Activated T-cell treated with anti-CD3 and anti-CD28 coated beads, Interleukin-2, amount 50 U/mL, for 24 hours (primary cell): Measurements from ENCODE around the gene STARD9.

ENCODE experiments used
- DNase-seq: peaks from one replicate; pipeline ENCODE4 v3.0.0-alpha.2; 2020
- H3K27ac Mint-ChIP-seq: 2 replicates; pipeline ENCODE4 v1.8.0; 2020; ENCODE audit warnings: mild to moderate bottlenecking, mixed read lengths
- H3K27me3 Mint-ChIP-seq: 2 replicates; pipeline ENCODE4 v1.8.0; 2020; ENCODE audit warnings: mixed read lengths
- H3K36me3 Mint-ChIP-seq: 2 replicates; pipeline ENCODE4 v1.8.0; 2020; ENCODE audit warnings: low read depth, mixed read lengths
- H3K4me1 Mint-ChIP-seq: 2 replicates; pipeline ENCODE4 v1.8.0; 2020; ENCODE audit warnings: low read depth, mixed read lengths
- H3K4me3 Mint-ChIP-seq: 2 replicates; pipeline ENCODE4 v1.8.0; 2020; ENCODE audit warnings: mild to moderate bottlenecking, moderate library complexity, mixed read lengths
- H3K9me3 Mint-ChIP-seq: 2 replicates; pipeline ENCODE4 v1.8.0; 2020; ENCODE audit warnings: mixed read lengths

Gene STARD9

DNA sequence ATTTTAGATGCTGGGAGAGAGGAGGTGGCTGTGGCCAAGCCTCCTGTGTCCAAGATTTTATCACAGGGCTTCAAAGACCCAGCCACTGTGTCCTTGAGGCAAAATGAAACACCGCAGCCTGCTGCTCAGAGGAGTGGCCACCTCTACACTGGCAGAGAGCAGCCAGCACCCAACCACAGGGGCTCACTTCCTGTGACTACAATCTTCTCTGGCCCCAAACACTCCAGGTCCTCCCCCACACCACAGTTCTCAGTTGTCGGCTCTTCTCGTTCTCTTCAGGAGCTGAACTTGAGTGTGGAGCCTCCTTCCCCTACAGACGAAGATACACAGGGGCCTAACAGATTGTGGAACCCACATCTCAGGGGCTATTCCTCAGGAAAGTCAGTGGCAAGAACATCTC lies 115.9 kb downstream of the STARD9 start:
- no peak for DNase-seq

DNA sequence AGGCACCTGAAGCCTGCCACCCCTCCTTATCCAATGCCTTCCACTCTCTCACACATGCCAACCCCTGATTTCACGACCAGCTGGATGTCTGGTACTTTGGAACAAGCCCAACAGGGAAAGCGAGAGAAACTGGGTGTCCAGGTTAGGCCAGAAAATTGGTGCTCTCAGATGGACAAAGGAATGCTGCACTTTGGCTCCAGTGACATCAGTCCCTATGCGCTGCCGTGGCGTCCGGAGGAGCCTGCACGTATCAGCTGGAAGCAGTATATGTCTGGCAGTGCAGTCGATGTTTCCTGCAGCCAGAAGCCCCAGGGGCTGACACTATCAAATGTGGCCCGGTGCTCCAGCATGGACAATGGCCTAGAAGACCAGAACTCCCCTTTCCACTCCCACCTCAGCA lies 116.4 kb downstream of the STARD9 start:
- no peak for DNase-seq
- Mint-ChIP-seq H3K9me3 (no peaks in the 10 kb centered on the region), H3K36me3 (peaks cover 7% of the 10 kb centered on the region), H3K27ac (peak overlapping the region; percentile 20), H3K4me3 (no peak overlapping the region), H3K27me3 (no peaks in the 10 kb centered on the region), H3K4me1 (peaks cover 6% of the 10 kb centered on the region)

More for the DNA sequence above, 115.9 kb downstream of the STARD9 start:
- Mint-ChIP-seq H3K36me3 (peaks cover 7% of the 10 kb centered on the region), H3K27me3 (no peaks in the 10 kb centered on the region), H3K4me1 (peaks cover 6% of the 10 kb centered on the region), H3K9me3 (no peaks in the 10 kb centered on the region), H3K4me3 (no peak overlapping the region), H3K27ac (peak overlapping the region; percentile 20)

DNA sequence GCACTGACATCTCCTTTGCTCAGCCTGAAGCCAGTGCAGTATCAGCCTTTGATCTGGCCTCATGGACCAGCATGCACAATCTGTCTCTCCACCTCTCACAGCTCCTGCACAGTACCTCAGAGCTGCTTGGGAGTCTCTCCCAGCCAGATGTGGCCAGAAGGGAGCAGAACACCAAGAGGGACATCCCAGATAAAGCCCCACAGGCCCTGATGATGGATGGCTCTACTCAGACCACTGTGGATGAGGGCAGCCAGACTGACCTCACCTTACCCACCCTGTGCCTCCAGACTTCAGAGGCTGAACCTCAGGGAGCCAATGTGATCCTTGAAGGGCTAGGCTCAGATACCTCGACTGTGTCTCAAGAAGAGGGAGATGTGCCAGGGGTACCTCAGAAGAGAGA lies 117.1 kb downstream of the STARD9 start:
- Mint-ChIP-seq H3K36me3 (peaks cover 3% of the 10 kb centered on the region), H3K27me3 (no peaks in the 10 kb centered on the region), H3K4me1 (peaks cover 6% of the 10 kb centered on the region), H3K4me3 (no peak overlapping the region), H3K27ac (no peak overlapping the region), H3K9me3 (no peaks in the 10 kb centered on the region)
- no peak for DNase-seq

DNA sequence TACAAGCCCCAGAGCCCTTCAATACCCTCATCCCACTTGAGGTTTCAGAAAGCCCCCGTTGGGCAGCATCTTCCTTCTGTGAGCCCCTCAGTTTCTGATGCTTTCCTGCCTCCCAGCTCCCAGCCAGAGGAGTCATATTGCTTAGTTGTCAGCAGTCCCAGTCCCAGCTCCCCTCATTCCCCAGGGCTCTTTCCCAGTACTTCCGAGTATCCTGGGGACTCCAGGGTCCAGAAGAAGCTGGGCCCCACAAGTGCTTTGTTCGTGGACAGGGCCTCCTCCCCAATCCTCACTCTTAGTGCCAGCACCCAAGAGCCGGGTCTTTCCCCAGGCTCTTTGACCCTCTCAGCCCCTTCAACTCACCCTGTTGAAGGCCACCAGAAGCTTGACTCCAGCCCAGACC lies 117.6 kb downstream of the STARD9 start:
- no peaks in the 10 kb centered on the region for H3K27me3 Mint-ChIP-seq
- H3K4me1 Mint-ChIP-seq: peaks cover 6% of the 10 kb centered on the region
- no peak overlapping the region for H3K27ac Mint-ChIP-seq
- DNase-seq: no peak
- no peak overlapping the region for H3K4me3 Mint-ChIP-seq
- H3K9me3 Mint-ChIP-seq: no peaks in the 10 kb centered on the region
- H3K36me3 Mint-ChIP-seq: peaks cover 6% of the 10 kb centered on the region

DNA sequence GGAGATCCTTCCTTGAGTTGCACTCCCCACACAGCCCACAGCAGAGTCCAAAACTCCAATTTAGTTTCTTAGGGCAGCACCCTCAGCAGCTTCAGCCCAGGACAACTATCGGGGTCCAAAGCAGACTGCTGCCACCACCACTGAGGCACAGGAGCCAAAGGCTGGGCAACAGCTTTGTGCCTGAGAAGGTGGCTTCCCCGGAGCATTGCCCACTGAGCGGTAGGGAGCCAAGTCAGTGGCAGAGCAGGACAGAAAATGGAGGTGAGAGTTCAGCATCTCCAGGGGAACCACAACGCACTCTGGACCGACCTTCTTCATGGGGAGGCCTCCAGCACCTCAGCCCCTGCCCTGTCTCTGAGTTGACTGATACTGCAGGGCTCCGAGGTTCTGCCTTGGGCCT lies 118.1 kb downstream of the STARD9 start:
- DNase-seq: no peak
- no peaks in the 10 kb centered on the region for H3K9me3 Mint-ChIP-seq
- H3K4me3 Mint-ChIP-seq: no peak overlapping the region
- H3K27ac Mint-ChIP-seq: no peak overlapping the region
- H3K4me1 Mint-ChIP-seq: peaks cover 6% of the 10 kb centered on the region
- no peaks in the 10 kb centered on the region for H3K27me3 Mint-ChIP-seq
- H3K36me3 Mint-ChIP-seq: peaks cover 6% of the 10 kb centered on the region

DNA sequence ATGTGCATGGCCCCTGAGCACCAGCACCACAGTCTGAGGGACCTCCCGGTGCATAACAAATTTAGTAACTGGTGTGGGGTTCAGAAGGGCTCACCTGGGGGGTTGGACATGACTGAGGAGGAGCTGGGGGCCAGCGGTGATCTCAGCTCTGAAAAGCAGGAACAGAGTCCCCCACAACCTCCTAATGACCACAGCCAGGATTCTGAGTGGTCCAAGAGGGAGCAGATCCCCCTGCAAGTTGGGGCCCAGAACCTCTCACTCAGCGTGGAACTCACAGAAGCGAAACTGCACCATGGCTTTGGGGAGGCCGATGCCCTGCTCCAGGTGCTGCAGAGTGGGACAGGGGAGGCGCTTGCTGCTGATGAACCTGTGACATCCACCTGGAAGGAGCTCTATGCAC lies 118.5 kb downstream of the STARD9 start:
- H3K36me3 Mint-ChIP-seq: peaks cover 6% of the 10 kb centered on the region
- no peaks in the 10 kb centered on the region for H3K27me3 Mint-ChIP-seq
- no peak for DNase-seq
- H3K27ac Mint-ChIP-seq: no peak overlapping the region
- peaks cover 6% of the 10 kb centered on the region for H3K4me1 Mint-ChIP-seq
- no peak overlapping the region for H3K4me3 Mint-ChIP-seq
- no peaks in the 10 kb centered on the region for H3K9me3 Mint-ChIP-seq

DNA sequence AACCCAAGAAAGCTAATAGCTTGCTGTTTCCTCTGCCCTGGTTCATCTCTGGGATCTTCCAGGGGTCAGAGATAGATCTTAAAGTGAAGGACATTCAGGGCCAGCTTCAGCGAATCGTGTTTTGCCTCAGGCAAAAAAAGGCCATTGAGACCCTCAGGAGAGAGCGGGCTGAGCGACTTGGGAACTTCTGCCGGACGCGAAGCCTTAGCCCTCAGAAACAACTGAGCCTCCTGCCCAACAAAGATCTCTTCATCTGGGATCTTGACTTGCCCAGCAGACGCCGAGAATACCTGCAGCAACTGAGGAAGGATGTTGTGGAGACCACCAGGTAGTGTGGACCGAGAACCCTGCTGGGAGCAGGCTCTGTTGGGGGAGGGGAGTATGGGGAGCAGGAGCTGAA lies 119.0 kb downstream of the STARD9 start:
- Mint-ChIP-seq H3K4me1 (peaks cover 6% of the 10 kb centered on the region), H3K27me3 (no peaks in the 10 kb centered on the region), H3K4me3 (no peak overlapping the region), H3K27ac (no peak overlapping the region), H3K36me3 (peaks cover 6% of the 10 kb centered on the region), H3K9me3 (no peaks in the 10 kb centered on the region)
- DNase-seq: no peak

DNA sequence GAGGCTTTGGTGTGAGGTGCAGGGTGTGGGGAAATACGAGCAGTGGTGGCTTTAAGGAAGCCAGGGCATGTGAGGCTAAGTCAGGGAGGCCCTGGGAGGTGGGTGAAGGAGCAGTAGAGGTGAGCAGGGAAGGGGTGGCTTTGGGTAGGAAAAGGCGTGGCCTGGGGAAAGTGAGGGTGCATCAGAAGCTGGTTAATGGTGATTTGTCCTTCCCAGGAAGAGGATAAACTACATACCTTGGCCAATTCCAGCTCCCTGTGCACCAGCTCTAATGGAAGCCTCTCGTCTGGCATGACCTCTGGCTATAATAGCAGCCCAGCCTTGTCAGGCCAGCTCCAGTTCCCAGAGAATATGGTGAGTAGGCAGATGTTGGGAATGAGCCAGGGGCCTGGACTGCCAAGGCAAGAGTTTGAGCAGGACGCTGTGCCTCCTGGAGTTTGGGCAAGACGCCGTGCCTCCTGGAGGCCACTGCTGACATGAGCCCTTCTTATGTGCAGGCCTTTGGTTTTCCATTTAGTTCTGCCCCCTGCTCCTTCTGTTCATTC lies 120.2 kb downstream of the STARD9 start:
- Mint-ChIP-seq H3K27me3 (no peaks in the 10 kb centered on the region), H3K36me3 (peaks cover 11% of the 10 kb centered on the region), H3K4me3 (no peak overlapping the region), H3K9me3 (no peaks in the 10 kb centered on the region), H3K4me1 (peaks cover 6% of the 10 kb centered on the region), H3K27ac (no peak overlapping the region)
- no peak for DNase-seq

DNA sequence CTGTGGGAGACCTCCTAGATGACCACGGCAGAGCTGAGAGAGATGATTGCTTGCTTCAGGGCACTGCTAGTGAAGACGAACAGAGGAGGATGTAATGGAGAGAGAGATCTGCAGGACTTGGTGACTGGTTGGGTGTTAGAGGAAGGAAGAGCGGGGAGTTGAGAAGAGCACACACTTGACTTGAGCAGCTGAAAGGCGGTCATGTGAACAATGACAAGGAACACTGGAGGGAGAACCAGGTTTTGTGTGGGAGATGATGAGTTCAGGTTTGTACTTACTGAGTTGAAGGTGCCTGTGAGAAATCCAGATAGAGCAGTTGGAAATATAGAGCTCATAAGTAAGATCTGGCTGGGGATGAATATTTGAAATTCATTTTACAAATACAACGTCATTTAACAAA lies 121.2 kb downstream of the STARD9 start:
- Mint-ChIP-seq H3K4me1 (peaks cover under 1% of the 10 kb centered on the region), H3K9me3 (no peaks in the 10 kb centered on the region), H3K27me3 (no peaks in the 10 kb centered on the region), H3K27ac (peak overlapping the region; percentile 1), H3K36me3 (peaks cover 11% of the 10 kb centered on the region), H3K4me3 (no peak overlapping the region)
- no peak for DNase-seq

DNA sequence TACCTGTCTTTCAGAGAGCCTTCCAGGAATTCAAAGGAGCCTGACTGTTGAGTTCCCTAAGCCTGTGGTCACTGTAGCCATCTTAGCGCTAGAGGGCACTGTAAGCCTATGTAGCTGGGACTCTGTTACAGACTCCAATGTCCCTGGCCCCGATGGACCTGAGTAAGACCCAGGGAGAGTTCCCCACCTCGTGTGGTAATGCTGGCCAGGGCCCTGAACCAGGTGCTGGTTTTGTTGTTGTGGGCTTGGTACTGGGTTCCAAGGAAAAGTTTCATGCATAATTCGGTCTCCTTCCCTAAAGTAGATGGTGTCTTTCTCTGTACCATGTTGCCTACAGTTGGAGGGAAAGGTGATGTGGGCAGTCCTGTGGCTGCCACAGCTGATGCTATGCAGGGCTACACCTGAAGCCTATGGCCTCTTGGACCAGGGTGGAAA lies 129.1 kb downstream of the STARD9 start:
- H3K27me3 Mint-ChIP-seq: no peaks in the 10 kb centered on the region
- H3K4me1 Mint-ChIP-seq: peaks cover 7% of the 10 kb centered on the region
- H3K9me3 Mint-ChIP-seq: no peaks in the 10 kb centered on the region
- peaks cover 6% of the 10 kb centered on the region for H3K36me3 Mint-ChIP-seq
- peak; percentile 60 for DNase-seq
- no peak overlapping the region for H3K4me3 Mint-ChIP-seq
- H3K27ac Mint-ChIP-seq: no peak overlapping the region

DNA sequence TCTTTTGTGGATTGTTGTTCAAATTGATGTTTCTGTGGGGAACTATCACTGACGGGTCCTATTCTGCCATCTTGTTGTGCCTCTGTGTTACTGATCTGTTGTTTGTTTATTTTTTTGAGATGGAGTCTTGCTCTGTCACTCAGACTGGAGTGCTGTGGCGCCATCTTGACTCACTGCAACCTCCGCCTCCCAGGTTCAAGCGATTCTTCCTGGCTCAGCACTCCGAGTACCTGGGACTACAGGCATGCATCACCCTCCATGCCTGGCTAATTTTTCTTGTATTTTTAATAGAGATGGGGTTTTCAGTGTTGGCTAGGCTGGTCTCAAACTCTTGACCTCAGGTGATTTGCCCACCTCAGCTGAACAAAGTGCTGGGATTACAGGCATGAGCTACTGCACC lies 129.9 kb downstream of the STARD9 start:
- H3K4me3 Mint-ChIP-seq: no peak overlapping the region
- no peaks in the 10 kb centered on the region for H3K9me3 Mint-ChIP-seq
- peaks cover 2% of the 10 kb centered on the region for H3K36me3 Mint-ChIP-seq
- peaks cover 7% of the 10 kb centered on the region for H3K4me1 Mint-ChIP-seq
- no peaks in the 10 kb centered on the region for H3K27me3 Mint-ChIP-seq
- no peak for DNase-seq
- no peak overlapping the region for H3K27ac Mint-ChIP-seq

DNA sequence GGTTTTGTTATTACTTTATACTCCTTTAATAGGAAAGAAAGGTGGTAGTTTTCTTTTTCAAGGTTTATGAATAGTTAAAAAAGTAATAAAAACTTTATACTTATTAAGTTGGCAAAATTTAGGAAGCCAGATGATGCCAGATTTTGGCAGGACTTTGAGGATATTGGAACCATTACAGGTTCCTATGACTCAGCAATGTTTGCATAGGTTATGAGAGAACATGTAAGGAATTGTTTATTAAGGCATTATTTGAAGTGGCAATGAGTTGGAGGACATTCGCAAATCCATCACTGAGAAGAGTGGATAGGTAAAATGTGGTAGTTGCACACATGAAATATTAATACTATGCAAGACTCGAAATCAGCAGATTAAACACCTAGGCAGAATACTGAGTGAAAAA lies 131.7 kb downstream of the STARD9 start:
- Mint-ChIP-seq H3K36me3 (peaks cover 2% of the 10 kb centered on the region), H3K27me3 (no peaks in the 10 kb centered on the region), H3K9me3 (no peaks in the 10 kb centered on the region), H3K4me3 (no peak overlapping the region), H3K27ac (no peak overlapping the region), H3K4me1 (peaks cover 7% of the 10 kb centered on the region)
- no peak for DNase-seq

DNA sequence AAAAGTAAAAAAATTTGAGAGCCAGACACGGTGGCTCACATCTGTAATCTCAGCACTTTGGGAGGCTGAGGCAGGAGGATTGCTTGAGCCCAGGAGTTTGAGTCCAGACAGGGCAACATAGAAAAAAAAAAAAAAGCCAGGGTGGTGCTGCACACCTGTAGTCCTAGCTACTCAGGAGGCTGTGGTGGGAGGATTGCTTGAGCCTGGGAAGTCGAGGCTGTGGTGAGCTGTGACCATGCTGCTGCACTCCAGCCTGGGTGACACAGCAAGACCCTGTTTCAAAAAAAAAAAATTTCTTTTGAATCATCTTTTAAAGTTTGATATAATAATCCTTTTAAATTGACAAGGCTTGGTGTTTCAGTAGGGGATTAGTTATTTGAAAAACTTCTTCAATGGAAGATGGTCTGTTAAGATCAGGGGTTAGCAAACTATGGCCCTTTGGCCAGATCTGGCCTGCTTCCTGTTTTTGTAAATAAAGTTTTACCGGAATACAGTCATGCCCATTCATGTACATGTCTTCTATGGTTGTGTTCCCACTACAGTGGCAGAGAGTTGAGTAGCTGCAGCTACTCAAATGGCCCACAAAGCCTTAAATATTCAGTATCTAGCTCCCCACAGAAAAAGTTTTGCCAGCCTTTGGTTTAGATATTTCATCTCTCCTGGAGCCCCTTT lies 132.6 kb downstream of the STARD9 start:
- DNase-seq: no peak
- no peaks in the 10 kb centered on the region for H3K9me3 Mint-ChIP-seq
- H3K36me3 Mint-ChIP-seq: peaks cover 2% of the 10 kb centered on the region
- peaks cover 7% of the 10 kb centered on the region for H3K4me1 Mint-ChIP-seq
- H3K27ac Mint-ChIP-seq: peak overlapping the region; percentile 35
- H3K27me3 Mint-ChIP-seq: no peaks in the 10 kb centered on the region
- no peak overlapping the region for H3K4me3 Mint-ChIP-seq

DNA sequence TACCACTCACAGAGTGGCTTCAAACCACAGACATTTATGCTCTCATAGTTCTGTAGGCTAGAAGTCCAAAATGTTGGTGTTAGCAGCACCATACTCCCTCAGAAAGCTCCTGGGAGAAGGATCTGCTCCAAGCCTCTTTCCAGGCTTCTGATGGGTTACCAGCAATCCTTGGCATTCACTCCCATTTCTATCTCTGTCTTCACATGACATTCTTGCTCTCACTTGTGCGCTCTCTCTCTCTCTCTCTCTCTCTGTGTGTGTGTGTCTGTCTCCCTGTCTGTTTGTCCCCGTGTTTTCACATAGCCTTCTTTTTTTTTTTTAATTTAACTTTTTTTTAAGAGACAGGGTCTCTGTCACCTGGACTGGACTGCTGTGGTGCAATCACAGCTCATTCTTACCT lies 135.3 kb downstream of the STARD9 start:
- H3K4me3 Mint-ChIP-seq: no peak overlapping the region
- no peak for DNase-seq
- H3K4me1 Mint-ChIP-seq: peaks cover 7% of the 10 kb centered on the region
- no peaks in the 10 kb centered on the region for H3K27me3 Mint-ChIP-seq
- H3K9me3 Mint-ChIP-seq: no peaks in the 10 kb centered on the region
- H3K36me3 Mint-ChIP-seq: peaks cover 2% of the 10 kb centered on the region
- H3K27ac Mint-ChIP-seq: no peak overlapping the region

DNA sequence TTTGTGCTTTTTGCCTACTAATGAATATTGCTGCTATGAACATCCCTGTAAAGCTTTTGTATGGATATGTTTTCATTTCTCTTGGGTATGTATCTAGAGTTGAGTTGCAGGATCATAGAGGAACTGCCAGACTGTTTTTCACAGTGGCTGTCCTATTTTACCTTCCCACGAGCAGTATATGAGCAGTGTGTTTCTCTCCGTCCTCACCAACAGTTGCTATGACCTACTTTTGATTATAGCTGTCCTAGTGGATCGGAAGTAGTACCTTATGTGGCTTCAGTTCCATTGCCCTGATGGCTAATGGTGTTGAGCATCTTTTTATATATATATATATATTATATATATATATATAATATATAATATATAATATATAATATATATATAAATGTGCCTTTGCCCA lies 136.3 kb downstream of the STARD9 start:
- no peak for DNase-seq
- no peaks in the 10 kb centered on the region for H3K27me3 Mint-ChIP-seq
- H3K4me3 Mint-ChIP-seq: no peak overlapping the region
- H3K27ac Mint-ChIP-seq: no peak overlapping the region
- H3K4me1 Mint-ChIP-seq: peaks cover 7% of the 10 kb centered on the region
- H3K36me3 Mint-ChIP-seq: peaks cover 2% of the 10 kb centered on the region
- H3K9me3 Mint-ChIP-seq: no peaks in the 10 kb centered on the region

DNA sequence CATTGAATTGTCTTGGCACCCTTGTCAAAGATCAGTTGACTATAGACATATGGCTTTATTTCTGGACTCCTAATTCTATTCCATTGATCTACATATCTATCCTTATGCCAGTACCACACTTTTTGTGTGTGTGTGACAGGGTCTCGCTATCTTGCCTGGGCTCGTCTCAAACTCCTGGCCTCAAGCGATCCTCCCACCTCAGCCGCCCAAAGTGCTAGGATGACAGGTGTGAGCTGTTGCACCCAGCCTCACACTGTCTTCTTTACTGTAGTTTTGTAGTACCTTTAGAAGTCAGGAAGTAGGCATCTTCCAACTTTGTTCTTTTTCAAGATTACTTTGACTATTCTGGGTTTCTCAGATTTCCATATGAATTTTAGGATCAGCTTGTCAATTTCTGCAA lies 137.2 kb downstream of the STARD9 start:
- H3K27me3 Mint-ChIP-seq: no peaks in the 10 kb centered on the region
- no peak overlapping the region for H3K4me3 Mint-ChIP-seq
- H3K36me3 Mint-ChIP-seq: peaks cover 2% of the 10 kb centered on the region
- no peaks in the 10 kb centered on the region for H3K9me3 Mint-ChIP-seq
- peaks cover 7% of the 10 kb centered on the region for H3K4me1 Mint-ChIP-seq
- H3K27ac Mint-ChIP-seq: no peak overlapping the region
- DNase-seq: no peak
